Measurements from ENCODE around the gene GJC1.
"Not testable (repeated sequence)": the region's sequence is repeated elsewhere in the genome, so short reads cannot be mapped to it uniquely, and the experiment has no call there.

Gene GJC1

DNA sequence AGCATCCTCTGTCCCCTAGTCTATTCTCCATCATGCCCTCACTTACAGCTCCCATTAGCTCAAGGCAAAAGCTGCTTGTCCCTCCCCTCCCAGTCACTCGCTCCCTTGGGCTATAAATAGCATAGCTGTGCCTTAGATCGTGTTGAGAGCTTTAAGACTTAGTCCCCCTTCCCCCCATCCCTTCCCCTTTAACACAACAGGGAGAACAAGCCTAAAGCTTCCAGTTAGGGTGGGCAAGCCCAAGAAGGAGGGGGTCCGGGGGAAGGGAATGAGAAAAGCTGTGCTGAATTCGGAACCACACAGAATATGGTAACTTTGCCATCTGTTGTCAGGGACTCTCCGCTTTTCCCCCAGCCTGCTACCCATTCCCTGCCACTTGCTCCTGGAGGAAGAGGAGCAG, 12.7 kb upstream of the GJC1 start:
- DNase-seq: no peak

GRCh38 chr17:44840936-44841335, 10.8 kb upstream of the GJC1 start:
- DNase-seq: no peak

DNA sequence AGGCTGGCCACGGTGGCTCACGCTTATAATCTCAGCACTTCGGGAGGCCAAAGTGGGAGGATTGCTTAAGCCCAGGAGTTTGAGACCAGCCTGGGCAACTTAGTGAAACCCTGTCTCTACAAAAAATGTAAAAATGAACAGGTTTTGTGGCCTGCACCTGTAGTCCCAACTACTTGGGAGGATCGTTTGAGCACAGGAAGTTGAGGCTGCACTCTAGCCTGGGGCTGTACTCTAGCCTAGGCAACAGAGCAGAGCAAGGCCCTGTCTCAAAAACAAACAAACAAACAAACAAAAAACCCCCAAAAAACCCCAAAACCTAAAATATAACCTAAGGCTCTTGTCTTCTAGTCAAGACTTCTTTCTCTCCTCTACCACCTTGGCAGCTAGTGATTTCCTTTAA, 10.2 kb upstream of the GJC1 start:
- no peak for DNase-seq

DNA sequence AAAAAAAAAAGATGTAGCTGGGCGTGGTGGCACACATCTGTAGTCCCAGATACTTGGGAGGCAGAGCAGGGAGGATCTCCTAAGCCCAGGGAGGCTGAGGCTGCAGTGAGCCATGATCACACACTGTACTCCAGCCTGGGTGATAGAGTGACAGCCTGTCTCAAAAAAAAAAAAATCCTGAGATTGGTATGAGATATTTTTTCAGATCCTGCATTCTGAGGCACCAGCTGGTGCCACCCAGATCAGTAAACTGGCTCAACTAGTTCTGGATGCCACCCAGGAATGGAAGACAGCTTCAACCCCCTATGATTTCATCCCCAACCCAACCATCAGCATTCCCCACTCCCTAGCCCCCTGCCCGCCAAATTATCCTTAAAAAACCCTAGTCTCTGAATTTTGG, 7.1 kb upstream of the GJC1 start:
- no peak for DNase-seq

DNA sequence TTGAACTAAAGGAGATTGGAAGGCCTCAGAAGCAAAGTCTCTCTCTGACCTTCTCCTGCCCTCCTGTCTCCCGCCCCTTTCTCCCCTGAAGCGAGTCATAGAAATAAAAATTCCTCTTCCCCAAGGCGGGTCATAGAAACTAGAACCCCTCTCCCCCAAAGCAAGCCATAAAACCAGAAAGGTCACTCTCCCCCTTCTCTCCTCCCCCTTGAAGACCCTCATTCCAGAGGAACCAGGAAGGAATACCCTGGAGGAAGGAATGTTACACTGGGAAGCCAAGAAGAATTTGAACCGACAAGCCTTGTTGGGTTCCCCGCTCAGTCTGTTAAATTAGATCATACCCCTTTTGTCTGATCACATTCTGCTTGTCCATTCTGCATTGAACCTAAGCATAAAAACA, 2.7 kb upstream of the GJC1 start:
- DNase-seq: no peak

DNA sequence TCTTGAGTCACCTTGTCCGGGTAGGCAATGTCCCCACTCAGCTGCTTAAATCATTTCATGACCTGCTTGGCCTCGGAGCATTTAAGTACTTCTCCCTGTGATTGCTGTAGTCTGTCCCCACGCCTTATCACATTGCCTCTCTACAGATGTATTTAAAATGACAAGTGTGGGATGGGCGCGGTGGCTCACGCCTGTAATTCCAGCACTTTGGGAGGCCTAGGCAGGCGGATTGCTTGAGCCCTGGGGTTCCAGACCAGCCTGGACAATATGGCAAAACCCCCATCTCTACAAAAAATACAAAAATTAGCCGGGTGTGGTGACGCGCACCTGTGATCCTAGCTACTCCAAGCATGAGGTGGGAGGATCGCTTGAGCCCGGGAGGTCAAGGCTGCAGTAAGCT, 1.3 kb upstream of the GJC1 start:
- no peak for DNase-seq

- DNase-seq: peak; percentile 44 to 46
These were observed 537 bp upstream of the GJC1 start for GRCh38 chr17:44830359-44831288.

- peak in 1 of 2 experiments; percentile 41 for DNase-seq
These were observed 1.1 kb downstream of the GJC1 start for GRCh38 chr17:44828919-44829522.

- no peak for DNase-seq
These were observed 2.2 kb downstream of the GJC1 start for GRCh38 chr17:44827863-44828262.

DNA sequence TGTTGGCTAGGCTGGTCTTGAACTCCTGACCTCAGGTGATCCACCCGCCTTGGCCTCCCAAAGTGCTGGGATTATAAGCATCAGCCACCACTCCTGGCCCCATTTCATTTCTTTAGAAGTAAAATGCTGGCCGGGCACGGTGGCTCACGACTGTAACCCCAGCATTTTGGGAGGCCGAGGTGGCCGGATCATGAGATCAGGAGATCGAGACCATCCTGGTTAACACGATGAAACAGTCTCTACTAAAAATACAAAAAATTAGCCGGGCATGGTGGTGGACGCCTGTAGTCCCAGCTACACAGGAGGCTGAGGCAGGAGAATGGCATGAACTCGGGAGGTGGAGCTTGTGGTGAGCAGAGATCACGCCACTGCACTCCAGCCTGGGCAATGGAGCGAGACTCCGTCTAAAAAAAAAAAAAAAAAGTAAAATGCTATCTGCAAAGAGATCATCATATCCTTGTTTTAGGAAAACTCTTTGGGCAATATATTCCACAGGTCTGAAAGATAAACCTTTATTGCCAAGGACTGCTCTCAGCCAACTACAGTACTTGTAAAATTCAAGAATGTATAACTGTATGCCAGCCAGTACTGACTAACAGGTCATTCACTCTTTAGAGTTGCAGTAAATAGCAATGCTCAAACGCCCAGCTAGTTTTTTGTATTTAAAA, 3.8 kb downstream of the GJC1 start:
- DNase-seq: no peak

DNA sequence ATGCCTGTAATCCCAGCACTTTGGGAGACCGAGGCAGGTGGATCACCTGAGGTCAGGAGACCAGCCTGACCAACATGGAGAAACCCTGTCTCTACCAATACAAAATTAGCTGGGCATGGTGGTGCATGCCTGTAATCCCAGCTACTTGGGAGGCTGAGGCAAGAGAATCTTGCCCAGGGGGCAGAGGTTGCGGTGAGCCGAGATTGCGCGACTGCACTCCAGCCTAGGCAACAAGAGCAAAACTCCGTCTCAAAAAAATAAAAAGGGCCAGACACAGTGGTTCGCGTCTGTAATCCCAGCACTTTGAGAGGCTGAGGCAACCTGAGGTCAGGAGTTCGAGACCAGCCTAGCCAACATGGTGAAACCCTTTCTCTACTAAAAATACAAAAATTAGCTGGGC, 4.9 kb downstream of the GJC1 start:
- DNase-seq: not testable (repeated sequence)

GRCh38 chr17:44820631-44821212, 9.4 kb downstream of the GJC1 start:
- DNase-seq: no peak

- DNase-seq: not testable (repeated sequence)
These were observed 11.6 kb downstream of the GJC1 start for GRCh38 chr17:44818508-44818907.

- no peak for DNase-seq
These were observed 17.8 kb downstream of the GJC1 start for GRCh38 chr17:44812263-44812662.

GRCh38 chr17:44808656-44809388, 21.3 kb downstream of the GJC1 start:
- DNase-seq: not testable (repeated sequence)

GRCh38 chr17:44808156-44808555, 21.9 kb downstream of the GJC1 start:
- DNase-seq: no peak

DNA sequence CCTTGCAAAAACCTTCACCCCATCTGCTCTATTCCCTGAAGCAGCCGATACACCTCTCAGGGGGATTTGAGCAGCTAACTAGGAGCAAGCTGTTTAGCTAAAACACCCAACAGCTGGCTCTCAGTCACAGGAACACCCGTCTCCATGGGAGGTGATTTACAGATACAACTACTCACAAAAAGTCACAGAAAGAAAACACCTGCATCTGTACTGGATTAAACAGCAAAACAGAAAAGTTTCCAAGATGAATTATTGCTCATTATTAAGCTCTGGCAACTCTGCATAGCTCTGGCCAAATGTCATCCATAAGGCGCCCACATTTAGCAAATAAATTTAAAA, 22.3 kb downstream of the GJC1 start:
- DNase-seq: no peak

DNA sequence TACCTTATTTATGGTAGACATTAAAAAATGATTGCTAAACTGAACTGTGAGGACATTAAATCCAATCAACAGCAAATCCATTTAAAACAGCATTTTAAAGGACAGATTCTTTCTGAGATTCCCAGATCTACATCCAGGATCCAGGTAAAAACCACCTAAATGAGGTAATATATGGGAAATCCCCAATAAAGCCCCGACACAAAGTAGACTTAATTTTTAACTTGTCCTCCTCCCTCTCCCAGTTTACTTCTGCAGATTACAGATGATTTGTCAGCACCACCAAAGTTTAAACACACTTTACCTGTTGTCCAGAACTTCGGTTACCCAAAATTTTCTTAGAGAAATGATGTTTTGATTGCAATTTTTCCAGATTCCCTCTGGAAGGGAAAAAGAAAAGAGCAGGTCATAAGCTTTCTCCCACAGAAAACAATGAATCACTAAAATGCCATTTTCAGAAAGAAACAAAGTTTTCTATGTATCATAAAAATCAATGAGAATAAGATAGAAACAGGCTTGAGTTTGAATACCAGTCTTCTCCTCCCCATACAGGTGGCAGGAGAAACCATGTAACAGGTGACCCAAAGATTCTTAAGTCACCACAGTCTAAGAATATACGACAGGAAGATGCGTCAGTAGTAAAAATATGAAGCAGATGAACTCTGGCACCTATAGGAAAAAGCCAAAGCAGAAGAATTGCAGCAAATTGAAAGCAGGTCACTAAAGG, 22.8 kb downstream of the GJC1 start:
- DNase-seq: no peak

DNA sequence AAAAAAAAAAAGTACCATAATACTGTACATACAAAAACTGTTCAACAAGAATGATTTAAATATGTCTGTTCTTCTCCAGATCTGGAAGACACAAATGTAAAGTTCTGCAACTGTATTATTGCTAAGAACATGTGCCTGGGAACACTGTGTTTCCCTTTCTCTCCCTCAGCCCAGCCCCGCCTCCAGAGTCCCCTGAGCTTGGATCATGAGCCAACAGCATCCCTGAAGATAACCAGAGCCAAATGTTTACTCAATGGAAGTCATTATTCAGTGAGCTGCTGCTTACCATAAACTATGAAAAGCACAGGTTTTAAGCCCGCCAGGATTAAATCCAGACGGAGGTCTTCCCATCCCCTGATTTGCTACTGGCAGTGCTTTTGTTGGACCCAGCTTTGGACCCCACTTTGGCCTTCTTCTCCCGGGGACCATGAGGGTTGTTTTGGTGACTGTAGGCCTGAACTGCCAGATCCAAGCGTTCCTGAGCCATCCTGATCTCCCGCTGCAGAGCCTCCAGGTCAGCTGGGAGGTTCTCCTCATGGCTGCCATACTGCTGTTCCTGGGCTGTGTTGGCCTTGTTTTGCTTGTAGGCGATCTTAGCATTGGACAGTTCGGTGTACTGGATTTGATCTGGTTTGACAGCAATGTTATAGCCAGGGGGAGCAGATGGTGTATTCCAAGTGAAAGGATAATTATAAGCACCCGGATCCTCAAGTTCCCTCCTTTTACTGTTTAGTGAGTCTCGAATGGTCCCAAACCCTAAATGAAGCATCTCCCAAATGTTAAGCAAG, 25.6 kb downstream of the GJC1 start:
- no peak for DNase-seq

- no peak for DNase-seq
These were observed 28.2 kb downstream of the GJC1 start for GRCh38 chr17:44801880-44802279.

DNA sequence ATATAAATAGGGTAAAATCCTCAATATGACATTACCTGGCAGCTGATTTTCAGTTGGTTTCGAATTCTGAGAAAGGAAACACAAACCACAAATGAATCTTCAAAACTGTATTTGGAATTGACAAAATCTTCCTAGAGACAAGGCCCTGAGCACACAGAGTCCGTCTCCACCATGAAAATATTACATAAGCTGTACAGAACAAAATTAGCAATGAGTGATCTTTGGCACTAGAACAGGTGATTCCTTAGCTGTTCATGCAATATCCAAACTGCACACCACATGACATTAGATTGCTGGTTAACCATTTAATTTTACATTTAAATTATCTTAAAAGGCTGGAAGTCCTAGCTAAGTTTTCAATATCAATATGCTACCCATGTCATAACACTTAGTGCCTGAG, 31.7 kb downstream of the GJC1 start:
- no peak for DNase-seq

Data from activated T-cell treated with anti-CD3 and anti-CD28 coated beads, Interleukin-2, amount 50 U/mL, for 48 hours (primary cell).